PC-3 (cell line): ENCODE data around the gene LENEP. TPM values are rescaled to one million over a fixed set of nuclear protein-coding genes. Genes with fewer than 3 reads are reported as not detected.

Experiments used
- ATAC-seq: fragments of 200-7000 bp; cut with Tn5 transposase; 2 replicates; pipeline ENCODE4 v1.9.1; 2020; ENCODE audit warnings: mild to moderate bottlenecking, moderate library complexity
- BruUV-seq: library from RNA; stranded (reverse); fragments of 400-500 nt; replicated peaks from 2 replicates; lab custom pipeline; 2021; lab: Mats Ljungman, UMichigan
- CTCF ChIA-PET: fragments of 300-600 bp; sonication (Branson Sonifier 250); formaldehyde crosslinking; loops from one replicate; lab custom pipeline; 2022; ENCODE audit warnings: antibody characterized with exemption; lab: Charles Lee
- POLR2A ChIA-PET: fragments of 300-600 bp; sonication (Branson Sonifier 250); formaldehyde crosslinking; loops from one replicate; lab custom pipeline; 2022; ENCODE audit warnings: antibody characterized with exemption; ENCODE audit not compliant: unreplicated experiment; lab: Charles Lee
- DNase-seq: peaks from one replicate; pipeline ENCODE4 v3.0.0-alpha.2; 2015
- H2AFZ ChIP-seq: fragments of 300-600 bp; sonication (generic); 2 replicates; pipeline ENCODE4 v1.6.0; 2016; ENCODE audit warnings: antibody characterized with exemption, low read length
- H3F3A ChIP-seq: fragments of 300-600 bp; sonication (generic); one replicate; pipeline ENCODE4 v1.6.0; 2017; ENCODE audit warnings: antibody characterized with exemption, low read length, control low read depth, mild to moderate bottlenecking; ENCODE audit not compliant: unreplicated experiment
- H3K27ac ChIP-seq: fragments of 300-600 bp; sonication (generic); 2 replicates; pipeline ENCODE4 v1.5.1; 2016; ENCODE audit warnings: mild to moderate bottlenecking, low read length
- H3K27me3 ChIP-seq: fragments of 300-600 bp; sonication (generic); 2 replicates; pipeline ENCODE4 v1.6.1; 2016; ENCODE audit warnings: low read length, mixed read lengths
- H3K36me3 ChIP-seq: fragments of 300-600 bp; sonication (generic); 2 replicates; pipeline ENCODE4 v1.6.1; 2016; ENCODE audit warnings: low read depth, mixed run types, low read length, mixed read lengths
- H3K4me1 ChIP-seq: fragments of 300-600 bp; sonication (generic); 2 replicates; pipeline ENCODE4 v1.5.1; 2016; ENCODE audit warnings: low read length; ENCODE audit not compliant: insufficient read depth
- H3K4me2 ChIP-seq: fragments of 300-600 bp; sonication (generic); 2 replicates; pipeline ENCODE4 v1.6.0; 2016; ENCODE audit warnings: low read length
- H3K4me3 ChIP-seq: fragments of 300-600 bp; sonication (generic); 2 replicates; pipeline ENCODE4 v1.5.1; 2016; ENCODE audit warnings: mild to moderate bottlenecking, low read length, mixed read lengths
- H3K79me2 ChIP-seq: fragments of 300-600 bp; sonication (generic); 2 replicates; pipeline ENCODE4 v1.6.1; 2017; ENCODE audit warnings: low read length, mixed read lengths
- H3K9ac ChIP-seq: fragments of 300-600 bp; sonication (generic); 2 replicates; pipeline ENCODE4 v1.6.0; 2016; ENCODE audit warnings: mild to moderate bottlenecking, low read length
- H3K9me2 ChIP-seq: fragments of 300-600 bp; sonication (generic); replicated peaks from 2 replicates; pipeline ENCODE4 v1.6.1; 2016; ENCODE audit warnings: mixed run types, low read length, mixed read lengths
- H3K9me3 ChIP-seq: fragments of 300-600 bp; sonication (generic); 2 replicates; pipeline ENCODE4 v1.6.1; 2016; ENCODE audit warnings: low read length, mixed read lengths
- H4K20me1 ChIP-seq: fragments of 300-600 bp; sonication (generic); 2 replicates; pipeline ENCODE4 v1.6.1; 2016; ENCODE audit warnings: low read length, mixed read lengths
- CTCF ChIP-seq: fragments of 300-600 bp; sonication (generic); conservative IDR thresholded peaks from 2 replicates; pipeline ENCODE4 v1.5.1; 2017; ENCODE audit warnings: antibody characterized with exemption, low read depth, mild to moderate bottlenecking, low read length
- EZH2 ChIP-seq: fragments of 300-600 bp; sonication (generic); IDR thresholded peaks from one replicate; pipeline ENCODE4 v1.6.1; 2017; ENCODE audit warnings: antibody characterized with exemption, mild to moderate bottlenecking, low read length; ENCODE audit not compliant: unreplicated experiment
- EZH2phosphoT487 ChIP-seq: fragments of 300-600 bp; sonication (generic); IDR thresholded peaks from 2 replicates; pipeline ENCODE4 v1.6.1; 2018; ENCODE audit warnings: mild to moderate bottlenecking, antibody characterized with exemption, low read length, borderline replicate concordance
- intact Hi-C: fragments of 100-400 bp; cut with micrococcal nuclease; formaldehyde crosslinking; loops from 2 replicates; pipeline ENCODE4 v1.9.0; 2023
- total RNA-seq: library from RNA; depleted of rRNA; stranded (reverse); fragments of >200 nt; gene quantifications from 2 replicates; pipeline ENCODE4 v1.2.3, GENCODE V29; 2014

Gene LENEP
- total RNA-seq, 1 experiment from 2014 or later, result not detected

DNA sequence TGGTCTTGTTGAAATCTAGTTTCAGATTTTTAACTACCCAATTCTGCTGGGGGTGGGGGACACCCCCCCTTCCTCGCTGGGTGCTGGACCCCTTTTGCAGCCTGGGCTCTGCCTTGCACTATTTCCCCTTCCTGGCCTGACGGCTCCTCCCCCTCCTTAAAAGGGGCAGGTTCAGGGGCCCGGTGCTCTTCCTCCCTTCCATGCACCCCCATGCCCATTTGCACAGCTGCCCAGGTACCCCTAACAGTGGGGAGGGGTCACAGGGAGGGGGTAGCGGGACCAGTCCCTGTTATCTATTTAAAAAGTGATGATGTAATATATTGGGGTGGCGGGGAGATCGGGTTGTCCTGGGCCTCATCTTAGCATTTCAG lies 24.5 kb downstream of the LENEP start:
- H3F3A ChIP-seq, result no peaks in the 10 kb centered on the region
- peaks cover 25% of the 10 kb centered on the region for H3K36me3 ChIP-seq
- TF ChIP-seq CTCF, result no peak
- no peak for TF ChIP-seq EZH2
- TF ChIP-seq EZH2phosphoT487, result no peak
- 0 out of 2 replicates have a peak overlapping the region, but pooled peaks have one; percentile 19 for H2AFZ ChIP-seq
- H3K9ac ChIP-seq, result peak overlapping the region; percentile 13; the same call in 1 of the 2 replicates
- H4K20me1 ChIP-seq, result no peaks in the 10 kb centered on the region
- ChIA-PET POLR2A (interaction anchor here (0.9 kb wide), 1 partner anchor 46 kb away, joined by 3 read pairs; no protein-coding TSS in a partner anchor), CTCF (interaction anchor here (0.6 to 1.9 kb wide), 12 partner anchors 8 to 81 kb away, joined by 3 to 16 read pairs (median 6); partner anchors contain the start of genes ADAM15, FLAD1, PMVK and ZBTB7B)
- no peaks in the 10 kb centered on the region for H3K27me3 ChIP-seq
- peaks cover 5% of the 10 kb centered on the region; the same call in 1 of the 2 replicates for H3K79me2 ChIP-seq
- H3K9me2 ChIP-seq, result no peaks in the 10 kb centered on the region
- no peak for DNase-seq
- ATAC-seq, result no peak
- BruUV-seq, result no TSS peak
- peak overlapping the region; percentile 42; the same call in 1 of the 2 replicates for H3K4me3 ChIP-seq
- H3K27ac ChIP-seq, result 0 out of 2 replicates have a peak overlapping the region, but pooled peaks have one; percentile 87
- peaks cover 21% of the 10 kb centered on the region for H3K4me1 ChIP-seq
- peak overlapping the region; percentile 79 for H3K4me2 ChIP-seq
- H3K9me3 ChIP-seq, result no peaks in the 10 kb centered on the region
- intact Hi-C loops, result loop anchor here (1.0 to 5.0 kb wide), 4 partner anchors 13 to 57 kb away; partner anchors contain the start of genes ADAM15 and PYGO2

- DNase-seq, result no peak
- H3K27me3 ChIP-seq, result no peaks in the 10 kb centered on the region
- H3K36me3 ChIP-seq, result peaks cover 25% of the 10 kb centered on the region
- no peak overlapping the region for H2AFZ ChIP-seq
- H3K9ac ChIP-seq, result no peak overlapping the region
- ChIA-PET POLR2A (no interaction called here), CTCF (no interaction called here)
- no peak for ATAC-seq
- H3K27ac ChIP-seq, result no peak overlapping the region
- H3K79me2 ChIP-seq, result no peaks in the 10 kb centered on the region
- no peak overlapping the region for H3K4me3 ChIP-seq
- H3K4me1 ChIP-seq, result peaks cover 21% of the 10 kb centered on the region
- no peaks in the 10 kb centered on the region for H4K20me1 ChIP-seq
- no peak for TF ChIP-seq EZH2
- no peak for TF ChIP-seq CTCF
- TF ChIP-seq EZH2phosphoT487, result no peak
- no TSS peak for BruUV-seq
- no peaks in the 10 kb centered on the region for H3K9me2 ChIP-seq
- H3K9me3 ChIP-seq, result no peaks in the 10 kb centered on the region
- intact Hi-C loops, result loop anchor here (5.0 kb wide), 1 partner anchor 34 kb away; the partner anchor contains the start of gene ADAM15
- no peak overlapping the region for H3K4me2 ChIP-seq
- H3F3A ChIP-seq, result no peaks in the 10 kb centered on the region
These were observed 25.4 kb downstream of the LENEP start for GRCh38 chr1:155018617-155019348.
